Kidney (tissue), 14 donors: ENCODE measurements around the gene ADAMTS13. TPM values are rescaled to one million over a fixed set of nuclear protein-coding genes. Genes with fewer than 3 reads are reported as not detected.

ENCODE experiments used
- DNase-seq, 5 donors: peaks; one replicate each; pipeline ENCODE4 v3.0.0-alpha.2; 2013 to 2020
- FAIRE-seq: peaks from 2 replicates; lab custom pipeline; 2012; peaks lifted over from hg19 to GRCh38; lab: Jason Lieb, UNC
- H3K27ac ChIP-seq, 2 donors: one replicate each; pipeline ENCODE4 v1.7.0; 2013; ENCODE audit warnings: low read depth in 2 of 2, low read length in 2 of 2, inconsistent platforms in 1 of 2
- H3K27me3 ChIP-seq: one replicate; pipeline ENCODE4 v1.7.1; 2013; ENCODE audit warnings: low read length, inconsistent platforms; ENCODE audit not compliant: control insufficient read depth, insufficient read depth
- H3K36me3 ChIP-seq, 3 donors: one replicate each; pipeline versions ENCODE4 v1.7.0 to v1.7.1; 2013; ENCODE audit warnings: low read length in 3 of 3, control low read depth in 1 of 3, inconsistent platforms in 1 of 3; ENCODE audit not compliant: insufficient read depth in 3 of 3, control insufficient read depth in 2 of 3
- H3K4me1 ChIP-seq, 3 donors: one replicate each; pipeline versions ENCODE4 v1.7.0 to v1.7.1; 2013; ENCODE audit warnings: low read length in 3 of 3, inconsistent platforms in 1 of 3, low read depth in 1 of 3; ENCODE audit not compliant: control insufficient read depth in 2 of 3, insufficient read depth in 2 of 3
- H3K4me3 ChIP-seq, 3 donors: one replicate each; pipeline versions ENCODE4 v1.7.0 to v1.8.1; 2013; ENCODE audit warnings: low read length in 3 of 3, control low read depth in 1 of 3, inconsistent platforms in 1 of 3
- H3K9ac ChIP-seq, 3 donors: one replicate each; pipeline versions ENCODE4 v1.7.0 to v1.7.1; 2013; ENCODE audit warnings: low read length in 3 of 3, control low read depth in 1 of 3, inconsistent platforms in 1 of 3
- H3K9me3 ChIP-seq, 3 donors: one replicate each; pipeline versions ENCODE4 v1.7.0 to v1.7.1; 2013; ENCODE audit warnings: low read length in 3 of 3, control low read depth in 1 of 3, inconsistent platforms in 1 of 3; ENCODE audit not compliant: control insufficient read depth in 2 of 3, insufficient read depth in 1 of 3
- CTCF ChIP-seq: IDR thresholded peaks from 3 replicates; pipeline ENCODE4 v1.5.1; 2012; ENCODE audit warnings: mild to moderate bottlenecking, moderate library complexity, borderline replicate concordance; ENCODE audit not compliant: insufficient read depth; ENCODE audit errors: extremely low read depth
- intact Hi-C: fragments of 100-400 bp; cut with DNase I; formaldehyde crosslinking; loops from one replicate; pipeline ENCODE4 v1.11.1; 2022
- polyA plus RNA-seq: library from polyadenylated mRNA; stranded (reverse); fragments of 350-450 nt; fragmentation: Illumina TruSeq; extraction: RNeasy Lipid Tissue Mini Kit (QIAGEN cat#74804); gene quantifications from one replicate; pipeline ENCODE4 v1.2.3, GENCODE V29; 2014; ENCODE audit warnings: low read depth, low replicate concordance; ENCODE audit not compliant: insufficient read depth
- total RNA-seq: library from RNA; stranded (reverse); fragmentation: NEBNext Ultra II Directional; extraction: Animal tissue kit (Norgen Biotek cat#: 25700); gene quantifications from one replicate; pipeline ENCODE4 v1.2.1, GENCODE V29; 2021
- donor health status: control.
- donor health status: control.
- donor health status: control.
- donor health status: control.
- donor health status: control.
- donor health status: DM: yes; HTN: yes; CAD: no.
- donor health status: Normal renal cell carcinoma (clear cell type).

ADAMTS13 gene
- total and polyA plus RNA-seq, 2 donors from 2014 or later = 3.1 to 3.6 TPM

- intact Hi-C loops = no loop called here
- FAIRE-seq (no peak), DNase-seq (peak in 2 of 5 donors; percentile 51 to 73)
- H3K4me1 ChIP-seq = peaks cover 0 to 12% (median 6%) of the 10 kb centered on the region in 3 donors
- TF ChIP-seq CTCF = no peak
- no peak overlapping the region for H3K27ac ChIP-seq
- H3K9ac ChIP-seq = no peak overlapping the region
- H3K4me3 ChIP-seq = no peak overlapping the region
- no peaks in the 10 kb centered on the region for H3K27me3 ChIP-seq
- H3K36me3 ChIP-seq = no peaks in the 10 kb centered on the region
- no peaks in the 10 kb centered on the region for H3K9me3 ChIP-seq
Measured at GRCh38 chr9:133457233-133457632, 35.1 kb downstream of the ADAMTS13 start.

- no peaks in the 10 kb centered on the region for H3K36me3 ChIP-seq
- no peak for FAIRE-seq
- no peak overlapping the region for H3K27ac ChIP-seq
- H3K4me1 ChIP-seq = peaks cover 0 to 18% (median 6%) of the 10 kb centered on the region in 3 donors
- intact Hi-C loops = no loop called here
- H3K4me3 ChIP-seq = no peak overlapping the region
- no peaks in the 10 kb centered on the region for H3K9me3 ChIP-seq
- H3K27me3 ChIP-seq = no peaks in the 10 kb centered on the region
- no peak for DNase-seq
- no peak overlapping the region for H3K9ac ChIP-seq
- no peak for TF ChIP-seq CTCF
Measured at GRCh38 chr9:133457748-133458147, 35.6 kb downstream of the ADAMTS13 start.

GRCh38 chr9:133458643-133459312 lies 36.6 kb downstream of the ADAMTS13 start:
- DNase-seq (peak in 1 of 5 donors; percentile 73), FAIRE-seq (no peak)
- H3K27ac ChIP-seq = no peak overlapping the region
- peaks cover 0 to 3% (median 0%) of the 10 kb centered on the region in 3 donors for H3K36me3 ChIP-seq
- H3K4me1 ChIP-seq = peaks cover 0 to 20% (median 6%) of the 10 kb centered on the region in 3 donors
- intact Hi-C loops = no loop called here
- peak overlapping the region in 1 of 3 donors; percentile 65 for H3K9ac ChIP-seq
- no peaks in the 10 kb centered on the region for H3K27me3 ChIP-seq
- H3K4me3 ChIP-seq = peak overlapping the region in 2 of 3 donors; percentile 15 to 80
- H3K9me3 ChIP-seq = no peaks in the 10 kb centered on the region
- TF ChIP-seq CTCF = no peak
